Body of pancreas (tissue), 4 donors: Measurements from ENCODE around the gene TMEM243. TPM values are rescaled to one million over a fixed set of nuclear protein-coding genes. Genes with fewer than 3 reads are reported as not detected.

Experiments
- ATAC-seq: fragments of 150-250 bp; one replicate; pipeline ENCODE4 v1.9.1; 2016
- DNase-seq, 4 donors: peaks; one replicate each; pipeline ENCODE4 v3.0.0-alpha.2; 2019
- H3K27ac ChIP-seq, 4 donors: fragments of 200-600 bp; sonication (generic); 1 replicate in 3 of 4; 2 replicates in 1 of 4; pipeline versions ENCODE4 v1.5.1 to v1.6.1; 2016 to 2019; ENCODE audit warnings: mild to moderate bottlenecking in 1 of 4, mixed read lengths in 1 of 4, moderate library complexity in 1 of 4
- H3K27me3 ChIP-seq, 2 donors: fragments of 200-600 bp; sonication (generic); one replicate each; pipeline ENCODE4 v1.6.0; 2016; ENCODE audit warnings: mild to moderate bottlenecking in 1 of 2
- H3K36me3 ChIP-seq, 2 donors: fragments of 200-600 bp; sonication (generic); replicated peaks in 1 of 2; 2 replicates each; pipeline ENCODE4 v1.5.1; 2016; ENCODE audit warnings: low read depth in 2 of 2; ENCODE audit not compliant: insufficient read depth in 1 of 2
- H3K4me1 ChIP-seq: fragments of 200-600 bp; sonication (generic); one replicate; pipeline ENCODE4 v1.6.0; 2016
- H3K4me3 ChIP-seq, 2 donors: fragments of 200-600 bp; sonication (generic); 1 replicate in 1 of 2; 2 replicates in 1 of 2; pipeline ENCODE4 v1.5.1; 2016 to 2019
- H3K9me3 ChIP-seq, 3 donors: fragments of 200-600 bp; sonication (generic); 1 replicate in 2 of 3; 2 replicates in 1 of 3; pipeline ENCODE4 v1.5.1; 2016
- POLR2A ChIP-seq, 3 donors: fragments of 450-650 bp; IDR thresholded peaks; one replicate each; pipeline ENCODE4 v1.6.1; 2016; ENCODE audit warnings: antibody characterized with exemption in 3 of 3, mild to moderate bottlenecking in 2 of 3
- WGBS, 2 donors: methylation state at CpG; one replicate each; pipeline ENCODE4 v1.1.5; 2017; 5-methylcytosine and 5-hydroxymethylcytosine counted together
- intact Hi-C: fragments of 100-400 bp; cut with DNase I; formaldehyde crosslinking; loops from one replicate; pipeline ENCODE4 v1.15.1; 2023
- total RNA-seq, 2 donors: library from RNA; depleted of rRNA; stranded (reverse); fragments of >200 nt; gene quantifications; one replicate each; pipeline ENCODE4 v1.1.0, GENCODE V29; 2016
- TF ChIP-seq, protein P1 (sequence below), 7 experiments: fragments of 450-650 bp in 4 of 7; fragments of 200-600 bp in 3 of 7; sonication (generic) in 3 of 7; IDR thresholded peaks; one replicate each; pipeline ENCODE4 v1.5.1; 2016 to 2019; ENCODE audit warnings: antibody characterized with exemption in 7 of 7

The TMEM243 gene
- total RNA-seq, 2 donors from 2014 or later, result 36.6 to 43.8 TPM

DNA sequence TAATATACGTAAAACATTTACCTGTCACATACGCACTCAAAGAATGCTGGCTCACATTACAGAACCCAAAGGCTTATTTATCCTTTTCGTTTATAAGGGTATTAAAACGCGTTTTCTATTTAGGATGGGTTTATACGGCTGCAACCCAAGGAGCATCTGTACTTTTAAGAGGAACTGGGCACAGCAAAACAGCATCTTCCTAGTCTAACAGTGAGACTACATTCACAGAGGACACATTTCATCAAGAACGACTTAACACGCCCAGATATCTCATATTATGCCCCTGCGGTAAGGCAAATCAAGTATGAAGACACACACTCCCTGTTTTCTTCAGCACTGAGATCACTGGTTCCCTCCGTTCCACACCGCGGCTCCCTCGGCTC is 67.8 kb downstream of the TMEM243 start:
- no peak for DNase-seq
- H3K27me3 ChIP-seq, result no peaks in the 10 kb centered on the region
- 4 to 5% methylated on average over 13 of the region's 13 CpGs for WGBS, 2 donors
- peak overlapping the region; percentile 96 to 100 (median 98) for H3K27ac ChIP-seq
- H3K36me3 ChIP-seq, result no peaks in the 10 kb centered on the region
- ATAC-seq, result peak; percentile 48
- peaks cover 41% of the 10 kb centered on the region for H3K4me1 ChIP-seq
- TF ChIP-seq, protein P1, sequence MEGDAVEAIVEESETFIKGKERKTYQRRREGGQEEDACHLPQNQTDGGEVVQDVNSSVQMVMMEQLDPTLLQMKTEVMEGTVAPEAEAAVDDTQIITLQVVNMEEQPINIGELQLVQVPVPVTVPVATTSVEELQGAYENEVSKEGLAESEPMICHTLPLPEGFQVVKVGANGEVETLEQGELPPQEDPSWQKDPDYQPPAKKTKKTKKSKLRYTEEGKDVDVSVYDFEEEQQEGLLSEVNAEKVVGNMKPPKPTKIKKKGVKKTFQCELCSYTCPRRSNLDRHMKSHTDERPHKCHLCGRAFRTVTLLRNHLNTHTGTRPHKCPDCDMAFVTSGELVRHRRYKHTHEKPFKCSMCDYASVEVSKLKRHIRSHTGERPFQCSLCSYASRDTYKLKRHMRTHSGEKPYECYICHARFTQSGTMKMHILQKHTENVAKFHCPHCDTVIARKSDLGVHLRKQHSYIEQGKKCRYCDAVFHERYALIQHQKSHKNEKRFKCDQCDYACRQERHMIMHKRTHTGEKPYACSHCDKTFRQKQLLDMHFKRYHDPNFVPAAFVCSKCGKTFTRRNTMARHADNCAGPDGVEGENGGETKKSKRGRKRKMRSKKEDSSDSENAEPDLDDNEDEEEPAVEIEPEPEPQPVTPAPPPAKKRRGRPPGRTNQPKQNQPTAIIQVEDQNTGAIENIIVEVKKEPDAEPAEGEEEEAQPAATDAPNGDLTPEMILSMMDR (IDR thresholded peaks at IDR 0.05), result no peak
- no peak for TF ChIP-seq POLR2A (IDR thresholded peaks at IDR 0.05)
- H3K9me3 ChIP-seq, result no peaks in the 10 kb centered on the region
- intact Hi-C loops, result no loop called here
- peak overlapping the region; percentile 61 to 76 for H3K4me3 ChIP-seq

DNA sequence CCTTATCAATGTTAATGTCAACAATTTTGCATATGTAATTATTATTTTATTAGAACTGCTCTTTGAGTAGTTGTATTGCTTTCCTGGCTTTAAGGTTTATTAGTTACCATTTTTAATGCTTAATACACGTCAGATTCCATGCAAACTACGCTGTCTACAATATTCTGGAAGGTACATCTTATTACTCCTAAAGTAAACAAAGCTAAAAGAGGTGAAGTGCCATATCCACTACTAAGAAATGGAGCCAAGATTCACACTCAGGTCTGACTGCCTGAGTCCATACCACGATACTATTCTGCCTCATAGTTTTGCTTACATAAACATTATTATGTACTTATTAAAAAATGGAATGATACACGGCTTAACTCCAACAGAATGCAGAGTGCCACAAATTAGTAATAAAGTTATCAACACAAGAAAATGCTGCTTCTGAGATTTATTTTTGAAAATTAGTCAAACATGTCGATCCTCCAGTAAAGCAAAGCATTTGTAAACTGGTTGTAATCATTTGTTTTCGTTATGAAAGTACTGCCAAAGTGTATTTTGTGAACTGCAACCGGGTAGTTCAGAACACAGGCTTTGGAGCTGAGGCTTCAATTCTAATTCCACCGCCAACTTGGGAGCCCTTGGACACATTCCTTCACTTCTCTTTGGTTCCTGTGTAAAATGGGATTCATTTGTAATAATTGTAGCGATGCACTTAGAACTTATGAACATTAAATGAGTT is 68.4 kb downstream of the TMEM243 start:
- Histone ChIP-seq H3K27ac (peak overlapping the region; percentile 96 to 100 (median 98)), H3K36me3 (no peaks in the 10 kb centered on the region)
- intact Hi-C loops, result no loop called here

DNA sequence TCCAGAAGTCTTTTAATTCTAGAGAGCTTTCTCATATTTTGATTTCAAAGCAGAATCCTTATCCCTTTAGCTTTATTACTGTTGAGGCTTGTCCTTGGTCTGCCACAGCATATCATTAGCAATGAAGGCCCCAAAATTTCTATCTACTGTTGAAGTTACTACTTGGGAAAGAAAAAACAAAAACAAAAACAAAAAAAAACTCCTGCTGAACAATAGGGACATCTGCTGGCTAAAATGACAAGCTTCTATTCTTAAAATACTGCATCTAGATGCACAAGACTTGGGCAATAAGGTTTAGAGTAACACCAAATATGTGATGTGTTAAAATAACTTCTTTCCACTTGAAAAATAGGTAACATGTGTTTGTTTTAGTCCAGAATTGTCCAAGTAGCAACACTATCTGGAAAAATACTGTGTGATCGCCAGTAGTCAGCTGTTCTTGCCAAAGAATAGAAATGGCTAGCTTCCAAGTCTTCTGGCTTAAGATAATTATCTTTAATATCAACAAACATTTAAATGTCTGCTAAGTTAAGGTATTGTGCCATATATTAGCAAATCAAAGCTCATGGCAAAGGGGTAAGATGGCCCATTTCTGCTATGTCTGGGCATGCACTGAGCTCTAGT is 71.1 kb downstream of the TMEM243 start:
- TF ChIP-seq POLR2A (IDR thresholded peaks at IDR 0.05), result no peak
- TF ChIP-seq, protein P1 (IDR thresholded peaks at IDR 0.05), result peak; percentile 10 to 59 (median 39)
- no peaks in the 10 kb centered on the region for H3K36me3 ChIP-seq
- intact Hi-C loops, result no loop called here
- H3K9me3 ChIP-seq, result no peaks in the 10 kb centered on the region
- H3K4me1 ChIP-seq, result peaks cover 9% of the 10 kb centered on the region
- 11 to 20% methylated on average over 1 of the region's 1 CpG for WGBS, 2 donors
- no peaks in the 10 kb centered on the region for H3K27me3 ChIP-seq
- H3K4me3 ChIP-seq, result no peak overlapping the region
- H3K27ac ChIP-seq, result no peak overlapping the region
- DNase-seq, result no peak
- no peak for ATAC-seq

More for the DNA sequence above, 68.4 kb downstream of the TMEM243 start:
- Histone ChIP-seq H3K4me3 (no peak overlapping the region), H3K27me3 (no peaks in the 10 kb centered on the region), H3K9me3 (no peaks in the 10 kb centered on the region), H3K4me1 (peaks cover 35% of the 10 kb centered on the region)
- ATAC-seq, result no peak
- DNase-seq, result no peak
- 25 to 29% methylated on average over 9 of the region's 9 CpGs for WGBS, 2 donors
- no peak for TF ChIP-seq POLR2A (IDR thresholded peaks at IDR 0.05)
- TF ChIP-seq, protein P1 (IDR thresholded peaks at IDR 0.05), result no peak

DNA sequence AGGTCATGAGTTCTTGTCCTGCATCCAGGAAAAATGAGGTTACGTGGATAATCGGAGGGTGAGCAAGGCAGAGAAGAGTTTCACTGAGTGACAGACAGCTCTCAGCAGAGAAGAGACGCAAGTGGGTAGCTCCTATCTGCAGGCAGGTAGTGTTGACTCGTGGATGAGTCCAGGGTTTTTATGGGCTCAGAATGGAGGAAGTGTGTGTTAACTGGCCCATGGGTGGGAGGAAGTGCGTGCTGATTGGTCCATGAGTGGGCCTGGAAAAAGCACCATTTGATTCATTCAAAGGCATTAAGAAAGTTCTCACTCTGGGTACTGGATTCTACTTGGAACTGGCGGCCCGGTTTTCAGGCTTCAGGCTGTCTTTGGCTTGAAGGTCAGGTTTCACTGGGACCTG is 72.0 kb downstream of the TMEM243 start:
- ATAC-seq (no peak), DNase-seq (no peak)
- no peaks in the 10 kb centered on the region for H3K27me3 ChIP-seq
- H3K9me3 ChIP-seq, result no peaks in the 10 kb centered on the region
- H3K27ac ChIP-seq, result no peak overlapping the region
- no peak overlapping the region for H3K4me3 ChIP-seq
- no peaks in the 10 kb centered on the region for H3K36me3 ChIP-seq
- 86 to 91% methylated on average over 7 of the region's 7 CpGs for WGBS, 2 donors
- intact Hi-C loops, result no loop called here
- TF ChIP-seq POLR2A (IDR thresholded peaks at IDR 0.05), result no peak
- TF ChIP-seq, protein P1 (IDR thresholded peaks at IDR 0.05), result no peak
- peaks cover 9% of the 10 kb centered on the region for H3K4me1 ChIP-seq
